Caco-2 (cell line): ENCODE data around the gene DAPL1. TPM values are rescaled to one million over a fixed set of nuclear protein-coding genes. Genes with fewer than 3 reads are reported as not detected.

Source experiments
- BruUV-seq: library from RNA; stranded (reverse); fragments of 400-500 nt; replicated peaks from 2 replicates; lab custom pipeline; 2021; lab: Mats Ljungman, UMichigan
- CTCF ChIA-PET: fragments of 300-600 bp; sonication (Branson Sonifier 250); formaldehyde crosslinking; loops from one replicate; lab custom pipeline; 2022; ENCODE audit warnings: antibody characterized with exemption; lab: Charles Lee
- POLR2A ChIA-PET: fragments of 300-600 bp; sonication (Branson Sonifier 250); formaldehyde crosslinking; loops from one replicate; lab custom pipeline; 2022; ENCODE audit warnings: antibody characterized with exemption; lab: Charles Lee
- DNase-seq, 2 experiments: peaks; one replicate each; pipeline versions ENCODE4 v3.0.0 to v3.0.0-alpha.2; 2020 to 2022
- H3K27me3 ChIP-seq: replicated peaks from 2 replicates; pipeline ENCODE4 v1.6.0; 2011; ENCODE audit warnings: low read length; ENCODE audit not compliant: control insufficient read depth, insufficient read depth
- H3K36me3 ChIP-seq: 2 replicates; pipeline ENCODE4 v1.5.1; 2011; ENCODE audit warnings: low read length; ENCODE audit not compliant: control insufficient read depth, insufficient read depth
- H3K4me1 ChIP-seq: fragments of 250-450 bp; sonication (Bioruptor Pico); 2 replicates; pipeline ENCODE4 v1.5.1; 2020; ENCODE audit warnings: mild to moderate bottlenecking
- H3K4me3 ChIP-seq: 2 replicates; pipeline ENCODE4 v1.5.1; 2011; ENCODE audit warnings: low read depth, mild to moderate bottlenecking, control low read depth, low read length
- H3K9me3 ChIP-seq: fragments of 250-450 bp; sonication (Bioruptor Pico); 2 replicates; pipeline ENCODE4 v1.5.1; 2020; ENCODE audit warnings: mild to moderate bottlenecking, moderate library complexity
- H3K27ac Mint-ChIP-seq: one replicate; pipeline ENCODE4 v1.8.0; 2022; ENCODE audit warnings: mixed read lengths; ENCODE audit not compliant: unreplicated experiment
- H3K27me3 Mint-ChIP-seq: one replicate; pipeline ENCODE4 v1.8.0; 2022; ENCODE audit warnings: mixed read lengths; ENCODE audit not compliant: insufficient read depth, unreplicated experiment
- H3K36me3 Mint-ChIP-seq: one replicate; pipeline ENCODE4 v1.8.0; 2022; ENCODE audit warnings: mild to moderate bottlenecking, mixed read lengths; ENCODE audit not compliant: insufficient read depth, unreplicated experiment
- H3K4me1 Mint-ChIP-seq: one replicate; pipeline ENCODE4 v1.8.0; 2022; ENCODE audit warnings: low read depth, mixed read lengths; ENCODE audit not compliant: unreplicated experiment
- H3K4me3 Mint-ChIP-seq: one replicate; pipeline ENCODE4 v1.8.0; 2022; ENCODE audit warnings: mild to moderate bottlenecking, moderate library complexity, mixed read lengths; ENCODE audit not compliant: unreplicated experiment
- H3K9me3 Mint-ChIP-seq: one replicate; pipeline ENCODE4 v1.8.0; 2022; ENCODE audit warnings: mixed read lengths; ENCODE audit not compliant: unreplicated experiment
- intact Hi-C: fragments of 100-400 bp; cut with micrococcal nuclease; formaldehyde crosslinking; loops from one replicate; pipeline ENCODE4 v1.10.0; 2022; ENCODE audit not compliant: unreplicated experiment
- total RNA-seq: library from RNA; stranded (reverse); gene quantifications from 2 replicates; pipeline ENCODE4 v1.2.3, GENCODE V29; 2022
- TF ChIP-seq, protein P1 (sequence below), 2 experiments: fragments of 200-600 bp in 1 of 2; IDR thresholded peaks; 1 replicate in 1 of 2; 2 replicates in 1 of 2; pipeline versions ENCODE4 v1.5.1 to v1.8.0; 2011 to 2022; ENCODE audit warnings: antibody characterized with exemption in 1 of 2, control low read depth in 1 of 2, inconsistent platforms in 1 of 2, low read depth in 1 of 2, low read length in 1 of 2, mild to moderate bottlenecking in 1 of 2, moderate library complexity in 1 of 2; ENCODE audit not compliant: insufficient read depth in 1 of 2, severe bottlenecking in 1 of 2, unreplicated experiment in 1 of 2

Gene DAPL1
- total RNA-seq, 1 experiment from 2014 or later = not detected

DNA sequence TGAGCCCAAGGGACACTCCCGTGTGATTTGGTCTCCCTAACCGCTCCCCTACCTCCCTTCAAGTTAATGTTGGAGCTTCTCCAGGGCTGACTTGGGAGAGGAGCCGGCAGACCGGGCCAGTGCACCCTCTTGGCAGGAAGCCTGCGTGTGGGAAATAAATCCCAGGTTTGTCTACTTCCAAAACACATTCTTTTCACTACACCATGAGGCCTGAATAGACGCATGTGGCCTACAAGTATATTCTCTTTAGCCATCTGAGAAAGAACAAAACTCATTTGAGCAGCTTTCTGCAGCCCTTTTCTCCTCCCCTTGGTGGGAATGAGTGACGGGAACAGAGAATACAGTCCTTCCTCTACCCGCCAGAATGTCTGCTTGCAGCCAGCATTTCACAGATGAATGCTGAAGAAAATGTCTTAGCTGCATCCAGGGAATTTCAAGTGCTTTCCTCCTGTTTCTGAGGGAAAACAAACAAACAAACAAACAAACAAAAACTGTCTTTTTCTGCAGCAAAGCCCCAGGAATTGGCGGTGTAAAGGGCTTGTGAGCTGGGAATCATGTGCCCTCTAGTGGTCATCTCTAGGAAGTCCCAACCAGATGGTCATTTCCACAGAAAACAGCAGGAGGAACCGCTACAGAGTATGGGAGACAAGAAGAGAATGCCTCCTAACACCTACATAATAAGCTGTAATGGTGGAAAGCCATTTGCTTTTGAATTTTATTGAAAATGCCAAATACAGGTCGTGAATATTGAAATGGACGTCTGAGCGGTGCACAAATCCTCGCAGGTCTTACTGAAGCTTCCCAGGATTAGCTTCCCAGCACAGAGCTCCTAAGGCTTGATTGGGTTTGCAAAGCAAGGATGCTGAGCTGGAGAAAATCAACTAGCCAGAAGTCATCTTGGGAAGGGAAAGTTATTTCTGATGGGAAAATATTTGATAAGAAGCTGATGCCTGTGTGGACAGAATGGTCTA lies 41.2 kb upstream of the DAPL1 start:
- Histone ChIP-seq H3K4me1 (peaks cover 25% of the 10 kb centered on the region), H3K36me3 (no peaks in the 10 kb centered on the region), H3K27me3 (no peaks in the 10 kb centered on the region), H3K4me3 (no peak overlapping the region), H3K9me3 (no peaks in the 10 kb centered on the region)
- CTCF ChIA-PET = interaction anchor here (0.5 to 2.6 kb wide), 17 partner anchors 8 to 730 kb away, joined by 3 to 19 read pairs (median 4); partner anchors contain the start of genes CCDC148 and PKP4
- BruUV-seq = no TSS peak
- POLR2A ChIA-PET = no interaction called here
- Mint-ChIP-seq H3K27me3 (no peaks in the 10 kb centered on the region), H3K4me1 (peaks cover 22% of the 10 kb centered on the region), H3K4me3 (no peak overlapping the region), H3K27ac (no peak overlapping the region), H3K9me3 (no peaks in the 10 kb centered on the region), H3K36me3 (no peaks in the 10 kb centered on the region)
- TF ChIP-seq, protein P1, sequence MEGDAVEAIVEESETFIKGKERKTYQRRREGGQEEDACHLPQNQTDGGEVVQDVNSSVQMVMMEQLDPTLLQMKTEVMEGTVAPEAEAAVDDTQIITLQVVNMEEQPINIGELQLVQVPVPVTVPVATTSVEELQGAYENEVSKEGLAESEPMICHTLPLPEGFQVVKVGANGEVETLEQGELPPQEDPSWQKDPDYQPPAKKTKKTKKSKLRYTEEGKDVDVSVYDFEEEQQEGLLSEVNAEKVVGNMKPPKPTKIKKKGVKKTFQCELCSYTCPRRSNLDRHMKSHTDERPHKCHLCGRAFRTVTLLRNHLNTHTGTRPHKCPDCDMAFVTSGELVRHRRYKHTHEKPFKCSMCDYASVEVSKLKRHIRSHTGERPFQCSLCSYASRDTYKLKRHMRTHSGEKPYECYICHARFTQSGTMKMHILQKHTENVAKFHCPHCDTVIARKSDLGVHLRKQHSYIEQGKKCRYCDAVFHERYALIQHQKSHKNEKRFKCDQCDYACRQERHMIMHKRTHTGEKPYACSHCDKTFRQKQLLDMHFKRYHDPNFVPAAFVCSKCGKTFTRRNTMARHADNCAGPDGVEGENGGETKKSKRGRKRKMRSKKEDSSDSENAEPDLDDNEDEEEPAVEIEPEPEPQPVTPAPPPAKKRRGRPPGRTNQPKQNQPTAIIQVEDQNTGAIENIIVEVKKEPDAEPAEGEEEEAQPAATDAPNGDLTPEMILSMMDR (IDR thresholded peaks at IDR 0.05; ENCODE audit: insufficient read depth in 1 of 2, low read depth in 1 of 2, low read length in 1 of 2, severe bottlenecking in 1 of 2, unreplicated experiment in 1 of 2) = peak; percentile 82
- DNase-seq = peak in 1 of 2 experiments; percentile 64
- intact Hi-C loops = loop anchor here (2.0 kb wide), 3 partner anchors 95 to 719 kb away; no protein-coding TSS in a partner anchor

DNA sequence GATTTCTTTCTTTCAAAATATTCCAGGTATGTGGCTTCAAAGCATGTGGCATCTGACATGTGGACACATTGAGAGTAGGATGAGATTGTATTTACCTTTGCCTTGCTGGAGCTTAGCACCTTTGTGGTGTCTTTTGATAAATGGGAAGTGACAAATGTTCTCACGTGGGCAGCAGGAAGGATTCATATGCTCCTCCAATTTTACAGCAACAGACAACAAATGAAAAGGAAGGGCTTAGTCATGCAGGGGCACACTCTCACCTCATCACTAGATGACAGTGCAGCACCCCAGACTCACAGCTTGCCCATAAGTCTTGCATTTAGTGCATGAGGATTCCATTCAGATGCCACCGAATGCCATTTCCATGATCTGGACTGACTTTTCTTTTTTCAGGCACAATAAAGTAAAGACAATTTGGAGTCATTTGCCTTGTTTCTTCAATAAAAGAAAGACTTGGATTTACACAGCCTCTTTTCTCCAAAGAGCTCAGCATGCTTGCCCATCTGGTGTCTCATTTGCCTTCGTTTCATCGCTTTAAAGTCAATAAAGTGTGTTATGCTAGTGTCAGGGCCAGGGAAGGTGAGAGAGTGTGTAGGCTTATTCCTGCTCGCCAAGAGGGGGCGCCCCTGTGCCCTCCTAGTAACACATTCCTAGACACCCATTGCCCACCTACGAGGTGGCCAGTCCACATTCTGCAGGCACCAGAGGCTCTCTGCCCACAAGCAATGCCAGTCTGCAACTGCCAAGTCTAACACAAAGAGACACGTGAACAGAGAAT lies 39.6 kb upstream of the DAPL1 start:
- no peak overlapping the region for H3K27ac Mint-ChIP-seq
- H3K27me3 Mint-ChIP-seq = no peaks in the 10 kb centered on the region
- intact Hi-C loops = loop anchor here (1.0 to 5.0 kb wide), 6 partner anchors 23 to 721 kb away; no protein-coding TSS in a partner anchor
- no peaks in the 10 kb centered on the region for H3K9me3 Mint-ChIP-seq
- ChIA-PET POLR2A (no interaction called here), CTCF (interaction anchor here (0.6 to 2.6 kb wide), 10 partner anchors 10 to 731 kb away, joined by 3 to 19 read pairs (median 5); no protein-coding TSS in a partner anchor)
- H3K4me1 Mint-ChIP-seq = peaks cover 22% of the 10 kb centered on the region
- Histone ChIP-seq H3K4me1 (peaks cover 25% of the 10 kb centered on the region), H3K9me3 (no peaks in the 10 kb centered on the region), H3K36me3 (no peaks in the 10 kb centered on the region), H3K4me3 (no peak overlapping the region), H3K27me3 (no peaks in the 10 kb centered on the region)
- H3K36me3 Mint-ChIP-seq = no peaks in the 10 kb centered on the region
- BruUV-seq = no TSS peak
- H3K4me3 Mint-ChIP-seq = no peak overlapping the region
- DNase-seq = peak; percentile 53 to 70
- TF ChIP-seq, protein P1 (IDR thresholded peaks at IDR 0.05; ENCODE audit: insufficient read depth in 1 of 2, low read depth in 1 of 2, low read length in 1 of 2, severe bottlenecking in 1 of 2, unreplicated experiment in 1 of 2) = peak; percentile 28 to 39

DNA sequence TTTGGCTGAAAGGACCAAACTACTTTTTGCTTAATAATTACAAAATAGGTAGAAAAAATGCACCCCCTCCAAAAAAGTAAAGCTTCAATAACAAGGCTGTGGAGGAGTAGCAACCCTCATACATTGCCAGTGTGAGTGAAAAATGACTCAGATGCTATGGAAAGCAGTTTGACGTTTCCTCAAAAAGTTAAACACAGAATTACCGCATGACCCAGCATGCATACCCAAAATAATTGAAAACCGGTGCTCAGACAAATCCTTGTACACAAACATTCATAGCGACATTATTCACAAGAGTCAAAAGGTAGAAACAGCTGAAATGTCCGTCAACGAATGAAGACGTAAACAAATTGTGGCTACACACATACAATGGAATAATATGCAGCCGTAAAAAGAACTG lies 38.8 kb upstream of the DAPL1 start:
- Histone ChIP-seq H3K27me3 (no peaks in the 10 kb centered on the region), H3K4me3 (no peak overlapping the region), H3K9me3 (no peaks in the 10 kb centered on the region), H3K36me3 (no peaks in the 10 kb centered on the region), H3K4me1 (peaks cover 25% of the 10 kb centered on the region)
- H3K4me1 Mint-ChIP-seq = peaks cover 22% of the 10 kb centered on the region
- BruUV-seq = no TSS peak
- ChIA-PET POLR2A (no interaction called here), CTCF (interaction anchor here (0.8 to 2.0 kb wide), 2 partner anchors 33 to 112 kb away, joined by 3 to 4 read pairs; no protein-coding TSS in a partner anchor)
- no peaks in the 10 kb centered on the region for H3K27me3 Mint-ChIP-seq
- no peak overlapping the region for H3K27ac Mint-ChIP-seq
- H3K4me3 Mint-ChIP-seq = no peak overlapping the region
- H3K36me3 Mint-ChIP-seq = no peaks in the 10 kb centered on the region
- TF ChIP-seq, protein P1 (IDR thresholded peaks at IDR 0.05; ENCODE audit: insufficient read depth in 1 of 2, low read depth in 1 of 2, low read length in 1 of 2, severe bottlenecking in 1 of 2, unreplicated experiment in 1 of 2) = no peak
- H3K9me3 Mint-ChIP-seq = no peaks in the 10 kb centered on the region
- DNase-seq = no peak
- intact Hi-C loops = loop anchor here (5.0 kb wide), 2 partner anchors 71 to 361 kb away; no protein-coding TSS in a partner anchor
